ENCODE data around the gene IGSF9. TPM values are rescaled to one million over a fixed set of nuclear protein-coding genes. Genes with fewer than 3 reads are reported as not detected.

The IGSF9 gene
- total RNA-seq, 1 donor from 2014 or later: 2.1 TPM

GRCh38 chr1:159953536-159954515 lies 8.4 kb upstream of the IGSF9 start, which contains the start of gene SLAMF9:
TSS of gene SLAMF9 (minus strand) at chr1:159954237. CDS start at chr1:159954137, 100 bp downstream.
- FAIRE-seq (no peak), DNase-seq (ENCODE audit: low read depth) (peak; percentile 47)
- Mint-ChIP-seq H3K27me3 (ENCODE audit: low read depth, unreplicated experiment) (peaks cover 22% of the 10 kb centered on the region), H3K36me3 (ENCODE audit: low read depth, unreplicated experiment) (no peaks in the 10 kb centered on the region), H3K4me3 (ENCODE audit: unreplicated experiment) (no peak within 1 kb of the TSS), H3K27ac (ENCODE audit: unreplicated experiment) (peak within 1 kb of the TSS; percentile 38), H3K4me1 (ENCODE audit: low read depth, unreplicated experiment) (peaks cover 13% of the 10 kb centered on the region), H3K9me3 (ENCODE audit: unreplicated experiment) (no peaks in the 10 kb centered on the region)
- Histone ChIP-seq H4K20me1 (ENCODE audit: insufficient read depth, low read length) (no peaks in the 10 kb centered on the region), H3K4me2 (ENCODE audit: low read length) (peak within 1 kb of the TSS; percentile 44), H3K79me2 (ENCODE audit: insufficient read depth, low read length) (no peaks in the 10 kb centered on the region), H3K4me3 (ENCODE audit: insufficient read depth, low read depth, low read length) (no peak within 1 kb of the TSS), H2AFZ (ENCODE audit: low read depth, low read length) (no peak within 1 kb of the TSS), H3K36me3 (ENCODE audit: insufficient read depth, low read length) (no peaks in the 10 kb centered on the region), H3K9ac (ENCODE audit: low read length) (no peak within 1 kb of the TSS), H3K27me3 (ENCODE audit: insufficient read depth, low read length) (peaks cover 6% of the 10 kb centered on the region), H3K4me1 (ENCODE audit: insufficient read depth, low read length) (peaks cover 3% of the 10 kb centered on the region), H3K9me3 (ENCODE audit: insufficient read depth, low read depth, low read length) (no peaks in the 10 kb centered on the region), H3K27ac (ENCODE audit: low read depth, low read length) (no peak within 1 kb of the TSS)
- TF ChIP-seq, protein P1, sequence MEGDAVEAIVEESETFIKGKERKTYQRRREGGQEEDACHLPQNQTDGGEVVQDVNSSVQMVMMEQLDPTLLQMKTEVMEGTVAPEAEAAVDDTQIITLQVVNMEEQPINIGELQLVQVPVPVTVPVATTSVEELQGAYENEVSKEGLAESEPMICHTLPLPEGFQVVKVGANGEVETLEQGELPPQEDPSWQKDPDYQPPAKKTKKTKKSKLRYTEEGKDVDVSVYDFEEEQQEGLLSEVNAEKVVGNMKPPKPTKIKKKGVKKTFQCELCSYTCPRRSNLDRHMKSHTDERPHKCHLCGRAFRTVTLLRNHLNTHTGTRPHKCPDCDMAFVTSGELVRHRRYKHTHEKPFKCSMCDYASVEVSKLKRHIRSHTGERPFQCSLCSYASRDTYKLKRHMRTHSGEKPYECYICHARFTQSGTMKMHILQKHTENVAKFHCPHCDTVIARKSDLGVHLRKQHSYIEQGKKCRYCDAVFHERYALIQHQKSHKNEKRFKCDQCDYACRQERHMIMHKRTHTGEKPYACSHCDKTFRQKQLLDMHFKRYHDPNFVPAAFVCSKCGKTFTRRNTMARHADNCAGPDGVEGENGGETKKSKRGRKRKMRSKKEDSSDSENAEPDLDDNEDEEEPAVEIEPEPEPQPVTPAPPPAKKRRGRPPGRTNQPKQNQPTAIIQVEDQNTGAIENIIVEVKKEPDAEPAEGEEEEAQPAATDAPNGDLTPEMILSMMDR (IDR thresholded peaks at IDR 0.05; ENCODE audit: insufficient read depth, low read depth, low read length): no peak
- TF ChIP-seq EZH2 (IDR thresholded peaks at IDR 0.05; ENCODE audit: insufficient read depth, low read length): no peak

DNA sequence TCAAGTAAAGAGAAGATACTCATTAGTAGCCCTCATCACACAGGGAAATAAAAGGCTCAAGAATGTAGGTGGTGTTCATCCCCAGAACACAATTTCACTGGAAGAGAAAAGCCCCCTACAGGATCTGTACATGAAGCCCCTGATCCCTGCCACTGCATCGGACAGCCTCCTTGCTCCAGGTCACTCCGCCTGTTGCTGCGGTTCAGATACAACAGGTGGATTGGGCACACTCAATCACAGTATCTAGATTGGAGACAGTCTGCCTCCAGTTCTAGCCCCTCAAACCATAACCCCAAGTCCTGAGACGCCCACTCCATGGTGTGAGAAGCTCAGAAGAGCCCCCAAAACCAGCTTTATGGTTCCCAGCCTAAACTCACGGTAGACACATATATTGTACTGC lies 7.5 kb upstream of the IGSF9 start:
- H3K27ac ChIP-seq (ENCODE audit: low read depth, low read length): no peak overlapping the region

More for the DNA sequence above, 7.5 kb upstream of the IGSF9 start:
- TF ChIP-seq, protein P1 (IDR thresholded peaks at IDR 0.05; ENCODE audit: insufficient read depth, low read depth, low read length): no peak
- TF ChIP-seq EZH2 (IDR thresholded peaks at IDR 0.05; ENCODE audit: insufficient read depth, low read length): no peak
- FAIRE-seq (no peak), DNase-seq (ENCODE audit: low read depth) (no peak)
- no peaks in the 10 kb centered on the region for H3K9me3 ChIP-seq (ENCODE audit: insufficient read depth, low read depth, low read length)
- Mint-ChIP-seq H3K4me3 (ENCODE audit: unreplicated experiment) (no peak overlapping the region), H3K36me3 (ENCODE audit: low read depth, unreplicated experiment) (no peaks in the 10 kb centered on the region), H3K27me3 (ENCODE audit: low read depth, unreplicated experiment) (peaks cover 22% of the 10 kb centered on the region), H3K27ac (ENCODE audit: unreplicated experiment) (no peak overlapping the region), H3K9me3 (ENCODE audit: unreplicated experiment) (no peaks in the 10 kb centered on the region), H3K4me1 (ENCODE audit: low read depth, unreplicated experiment) (peaks cover 13% of the 10 kb centered on the region)
- peaks cover 3% of the 10 kb centered on the region for H3K4me1 ChIP-seq (ENCODE audit: insufficient read depth, low read length)
- no peak overlapping the region for H3K4me3 ChIP-seq (ENCODE audit: insufficient read depth, low read depth, low read length)
- H2AFZ ChIP-seq (ENCODE audit: low read depth, low read length): no peak overlapping the region
- no peak overlapping the region for H3K4me2 ChIP-seq (ENCODE audit: low read length)
- H4K20me1 ChIP-seq (ENCODE audit: insufficient read depth, low read length): no peaks in the 10 kb centered on the region
- H3K27me3 ChIP-seq (ENCODE audit: insufficient read depth, low read length): peaks cover 6% of the 10 kb centered on the region
- H3K79me2 ChIP-seq (ENCODE audit: insufficient read depth, low read length): no peaks in the 10 kb centered on the region
- no peaks in the 10 kb centered on the region for H3K36me3 ChIP-seq (ENCODE audit: insufficient read depth, low read length)
- H3K9ac ChIP-seq (ENCODE audit: low read length): no peak overlapping the region
